GM19468 (cell line): Measurements from ENCODE around the gene SLC35E3.
"Not testable (repeated sequence)": the region's sequence is repeated elsewhere in the genome, so short reads cannot be mapped to it uniquely, and the experiment has no call there.

Source experiments
- ATAC-seq: cut with Tn5 transposase; IDR thresholded peaks from one replicate; pipeline ENCODE4 v1.9.1; 2021; ENCODE audit warnings: mild to moderate bottlenecking, moderate library complexity, moderate number of reproducible peaks; ENCODE audit not compliant: unreplicated experiment; ENCODE audit errors: extremely low read depth

Gene SLC35E3

GRCh38 chr12:68809190-68810026 is 63.4 kb downstream of the SLC35E3 start:
- ATAC-seq = no peak

- ATAC-seq = not testable (repeated sequence)
These were observed 64.0 kb downstream of the SLC35E3 start for GRCh38 chr12:68810027-68810389.

- ATAC-seq = not testable (repeated sequence)
These were observed 65.6 kb downstream of the SLC35E3 start for GRCh38 chr12:68811573-68811972.

GRCh38 chr12:68812553-68813241 is 66.7 kb downstream of the SLC35E3 start:
- no peak for ATAC-seq

GRCh38 chr12:68813242-68813593 is 67.2 kb downstream of the SLC35E3 start:
- no peak for ATAC-seq

GRCh38 chr12:68814490-68815231 is 68.7 kb downstream of the SLC35E3 start:
- ATAC-seq = no peak

GRCh38 chr12:68815232-68815927 is 69.4 kb downstream of the SLC35E3 start:
- no peak for ATAC-seq

- no peak for ATAC-seq
These were observed 70.2 kb downstream of the SLC35E3 start for GRCh38 chr12:68815928-68816800.

- not testable (repeated sequence) for ATAC-seq
These were observed 73.5 kb downstream of the SLC35E3 start for GRCh38 chr12:68819481-68819880.

- ATAC-seq = no peak
These were observed 75.6 kb downstream of the SLC35E3 start for GRCh38 chr12:68821357-68822188.

GRCh38 chr12:68823696-68824095 is 77.7 kb downstream of the SLC35E3 start:
- ATAC-seq = no peak

- no peak for ATAC-seq
These were observed 78.2 kb downstream of the SLC35E3 start for GRCh38 chr12:68824131-68824530.

- no peak for ATAC-seq
These were observed 78.7 kb downstream of the SLC35E3 start for GRCh38 chr12:68824597-68825250.

GRCh38 chr12:68825569-68826217 is 79.7 kb downstream of the SLC35E3 start:
- no peak for ATAC-seq

- no peak for ATAC-seq
These were observed 82.1 kb downstream of the SLC35E3 start for GRCh38 chr12:68827895-68828671.

- no peak for ATAC-seq
These were observed 82.7 kb downstream of the SLC35E3 start for GRCh38 chr12:68828672-68829068.
